Smooth muscle cell (in vitro differentiated cells): Measurements from ENCODE around the gene POU3F1. TPM values are rescaled to one million over a fixed set of nuclear protein-coding genes. Genes with fewer than 3 reads are reported as not detected.
A peak's percentile ranks its signal among the peaks of the same experiment; 100 is the strongest.

Experiments
- DNase-seq: peaks from one replicate; lab custom pipeline; 2025; ENCODE audit not compliant: unreplicated experiment; lab: John Stamatoyannopoulos, UW
- H2AFZ ChIP-seq: fragments of 200-600 bp; sonication (generic); 2 replicates; pipeline ENCODE4 v1.6.0; 2016; ENCODE audit warnings: antibody characterized with exemption, low read depth, mild to moderate bottlenecking
- H3F3A ChIP-seq: fragments of 200-600 bp; sonication (generic); 2 replicates; pipeline ENCODE4 v1.6.0; 2017; ENCODE audit warnings: antibody characterized with exemption, low read depth
- H3K27ac ChIP-seq: fragments of 200-600 bp; sonication (generic); 2 replicates; pipeline ENCODE4 v1.5.1; 2016; ENCODE audit warnings: low read depth, mild to moderate bottlenecking
- H3K27me3 ChIP-seq: fragments of 200-600 bp; sonication (generic); 2 replicates; pipeline ENCODE4 v1.6.1; 2016; ENCODE audit warnings: low read depth, mild to moderate bottlenecking
- H3K36me3 ChIP-seq: fragments of 200-600 bp; sonication (generic); 2 replicates; pipeline ENCODE4 v1.5.1; 2016; ENCODE audit warnings: low read depth
- H3K4me1 ChIP-seq: fragments of 200-600 bp; sonication (generic); 2 replicates; pipeline ENCODE4 v1.5.1; 2016; ENCODE audit warnings: low read depth
- H3K4me2 ChIP-seq: fragments of 200-600 bp; sonication (generic); 2 replicates; pipeline ENCODE4 v1.6.0; 2016; ENCODE audit warnings: mild to moderate bottlenecking
- H3K4me3 ChIP-seq: fragments of 200-600 bp; sonication (generic); 2 replicates; pipeline ENCODE4 v1.5.1; 2016; ENCODE audit warnings: mild to moderate bottlenecking
- H3K79me2 ChIP-seq: fragments of 200-600 bp; sonication (generic); 2 replicates; pipeline ENCODE4 v1.6.0; 2016; ENCODE audit warnings: low read depth, mild to moderate bottlenecking
- H3K9ac ChIP-seq: fragments of 200-600 bp; sonication (generic); 2 replicates; pipeline ENCODE4 v1.6.0; 2016; ENCODE audit warnings: low read depth
- H3K9me3 ChIP-seq: fragments of 200-600 bp; sonication (generic); replicated peaks from 2 replicates; pipeline ENCODE4 v1.5.1; 2016; ENCODE audit warnings: low read depth
- H4K20me1 ChIP-seq: fragments of 200-600 bp; sonication (generic); 2 replicates; pipeline ENCODE4 v1.6.0; 2016; ENCODE audit warnings: low read depth
- WGBS: methylation state at CpG from one replicate; pipeline ENCODE4 v1.1.7; 2016; ENCODE audit warnings: low lambda C conversion rate; 5-methylcytosine and 5-hydroxymethylcytosine counted together
- polyA plus RNA-seq: library from polyadenylated mRNA; unstranded; fragments of >200 nt; fragmentation: Nextera tagmentation; extraction: Ambion mirVana; gene quantifications from 2 replicates; pipeline ENCODE4 v1.2.1, GENCODE V29; 2016
- total RNA-seq: library from RNA; depleted of rRNA; stranded (reverse); fragments of >200 nt; gene quantifications from 2 replicates; pipeline ENCODE4 v1.2.3, GENCODE V29; 2014
- TF ChIP-seq, protein P1 (sequence below): fragments of 200-600 bp; sonication (generic); IDR thresholded peaks from 2 replicates; pipeline ENCODE4 v1.5.1; 2017; ENCODE audit warnings: borderline replicate concordance, mild to moderate bottlenecking, antibody characterized with exemption; ENCODE audit not compliant: insufficient read depth, poor library complexity, severe bottlenecking

POU3F1 gene
- total and polyA plus RNA-seq, 2 experiments from 2014 or later = 0.55 TPM; not detected in 1

DNA sequence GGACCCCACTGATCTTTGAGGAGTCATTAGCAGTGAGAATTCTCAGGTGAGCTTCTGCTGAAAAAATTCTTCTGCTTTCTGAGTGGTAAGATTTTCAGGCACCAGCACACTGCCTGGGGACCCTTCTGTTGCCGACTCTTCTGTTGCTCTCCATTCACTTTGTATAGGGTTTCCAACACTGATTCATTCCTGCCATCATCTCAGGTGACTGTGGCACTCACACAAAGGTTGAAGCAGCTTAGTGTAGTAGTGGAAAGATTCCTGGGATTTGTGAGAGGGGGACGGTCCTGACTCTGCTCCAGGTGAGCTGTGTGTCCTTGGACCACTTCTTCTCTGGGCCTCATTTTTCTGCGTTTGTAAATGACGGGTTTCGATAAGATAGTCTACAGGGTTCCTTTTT, 24.6 kb downstream of the POU3F1 start:
- peaks cover 30% of the 10 kb centered on the region for H3K36me3 ChIP-seq
- DNase-seq = no peak
- H2AFZ ChIP-seq = no peak overlapping the region

DNA sequence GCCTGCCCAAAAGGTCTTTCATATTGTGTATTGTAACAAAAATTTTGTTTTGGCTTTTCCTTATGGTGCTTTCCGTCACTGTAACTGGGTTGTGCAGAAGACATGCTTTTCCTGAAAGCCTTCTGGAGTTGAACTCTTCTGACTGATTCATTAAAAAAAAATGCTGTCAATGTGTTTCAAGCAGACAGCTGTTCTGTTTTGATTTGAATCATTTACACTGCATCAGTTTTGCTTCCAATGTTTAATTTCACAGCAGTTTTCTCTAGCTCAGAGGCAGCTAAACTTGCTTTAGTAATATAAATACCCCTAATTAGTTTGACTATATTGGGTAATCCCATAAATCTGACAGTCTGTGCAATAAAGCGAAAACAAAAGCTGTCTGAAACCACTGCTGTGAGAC, 26.2 kb downstream of the POU3F1 start:
- no peak overlapping the region for H3K4me2 ChIP-seq
- H2AFZ ChIP-seq = no peak overlapping the region
- H4K20me1 ChIP-seq = peaks cover 40% of the 10 kb centered on the region
- H3F3A ChIP-seq = no peaks in the 10 kb centered on the region
- WGBS = 85% methylated on average over 2 of the region's 2 CpGs
- TF ChIP-seq, protein P1, sequence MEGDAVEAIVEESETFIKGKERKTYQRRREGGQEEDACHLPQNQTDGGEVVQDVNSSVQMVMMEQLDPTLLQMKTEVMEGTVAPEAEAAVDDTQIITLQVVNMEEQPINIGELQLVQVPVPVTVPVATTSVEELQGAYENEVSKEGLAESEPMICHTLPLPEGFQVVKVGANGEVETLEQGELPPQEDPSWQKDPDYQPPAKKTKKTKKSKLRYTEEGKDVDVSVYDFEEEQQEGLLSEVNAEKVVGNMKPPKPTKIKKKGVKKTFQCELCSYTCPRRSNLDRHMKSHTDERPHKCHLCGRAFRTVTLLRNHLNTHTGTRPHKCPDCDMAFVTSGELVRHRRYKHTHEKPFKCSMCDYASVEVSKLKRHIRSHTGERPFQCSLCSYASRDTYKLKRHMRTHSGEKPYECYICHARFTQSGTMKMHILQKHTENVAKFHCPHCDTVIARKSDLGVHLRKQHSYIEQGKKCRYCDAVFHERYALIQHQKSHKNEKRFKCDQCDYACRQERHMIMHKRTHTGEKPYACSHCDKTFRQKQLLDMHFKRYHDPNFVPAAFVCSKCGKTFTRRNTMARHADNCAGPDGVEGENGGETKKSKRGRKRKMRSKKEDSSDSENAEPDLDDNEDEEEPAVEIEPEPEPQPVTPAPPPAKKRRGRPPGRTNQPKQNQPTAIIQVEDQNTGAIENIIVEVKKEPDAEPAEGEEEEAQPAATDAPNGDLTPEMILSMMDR = no peak
- no peak overlapping the region for H3K4me3 ChIP-seq
- H3K9ac ChIP-seq = no peak overlapping the region
- H3K27me3 ChIP-seq = no peaks in the 10 kb centered on the region
- H3K27ac ChIP-seq = no peak overlapping the region
- H3K79me2 ChIP-seq = peaks cover 46% of the 10 kb centered on the region
- no peak for DNase-seq
- no peaks in the 10 kb centered on the region for H3K9me3 ChIP-seq
- H3K4me1 ChIP-seq = no peaks in the 10 kb centered on the region
- peaks cover 30% of the 10 kb centered on the region for H3K36me3 ChIP-seq

More for the DNA sequence above, 24.6 kb downstream of the POU3F1 start:
- Histone ChIP-seq H3K9me3 (no peaks in the 10 kb centered on the region), H3K4me3 (no peak overlapping the region), H3K27ac (no peak overlapping the region), H3K4me1 (peaks cover 3% of the 10 kb centered on the region), H3F3A (no peaks in the 10 kb centered on the region), H3K4me2 (no peak overlapping the region), H3K79me2 (peaks cover 32% of the 10 kb centered on the region), H3K9ac (no peak overlapping the region), H4K20me1 (peaks cover 31% of the 10 kb centered on the region), H3K27me3 (no peaks in the 10 kb centered on the region)
- TF ChIP-seq, protein P1 = no peak
- 97% methylated on average over 5 of the region's 5 CpGs for WGBS

DNA sequence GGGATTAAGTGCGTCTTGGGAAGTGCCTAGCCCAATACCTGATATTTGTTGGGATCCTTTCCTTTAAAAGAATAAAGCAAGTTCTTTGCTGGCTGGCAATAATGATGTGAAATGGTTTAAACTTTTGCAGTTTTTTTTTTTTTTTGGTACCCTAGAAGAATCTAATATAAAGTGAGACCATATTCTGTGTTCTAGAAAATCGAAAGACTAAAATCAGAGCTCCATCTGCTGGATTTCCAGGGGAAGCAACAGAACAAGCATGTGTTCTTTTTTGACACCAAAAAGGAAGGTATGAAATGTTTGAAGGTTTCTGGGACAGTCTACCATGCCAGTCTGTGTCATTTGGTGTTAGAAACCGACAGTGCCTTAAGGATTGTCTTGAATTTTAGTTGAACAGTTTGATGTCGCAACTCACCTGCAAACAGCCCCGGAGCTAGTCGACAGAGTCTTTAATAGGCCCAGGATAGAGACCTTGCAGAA, 27.7 kb downstream of the POU3F1 start:
- peaks cover 22% of the 10 kb centered on the region for H3K36me3 ChIP-seq
- DNase-seq = no peak
- no peaks in the 10 kb centered on the region for H3K27me3 ChIP-seq

More for the DNA sequence above, 27.7 kb downstream of the POU3F1 start:
- H3K27ac ChIP-seq = no peak overlapping the region
- H3K4me3 ChIP-seq = no peak overlapping the region
- peaks cover 61% of the 10 kb centered on the region for H3K79me2 ChIP-seq
- no peaks in the 10 kb centered on the region for H3F3A ChIP-seq
- 90% methylated on average over 6 of the region's 6 CpGs for WGBS
- H3K9me3 ChIP-seq = no peaks in the 10 kb centered on the region
- H3K4me1 ChIP-seq = no peaks in the 10 kb centered on the region
- H3K9ac ChIP-seq = no peak overlapping the region
- H2AFZ ChIP-seq = no peak overlapping the region
- TF ChIP-seq, protein P1 = peak; percentile 54
- no peak overlapping the region for H3K4me2 ChIP-seq
- H4K20me1 ChIP-seq = peaks cover 54% of the 10 kb centered on the region
